GM21390 (cell line): ENCODE measurements around the gene RAMAC.
"Not testable (repeated sequence)": the region's sequence is repeated elsewhere in the genome, so short reads cannot be mapped to it uniquely, and the experiment has no call there.

Experiments
- ATAC-seq: cut with Tn5 transposase; IDR thresholded peaks from one replicate; pipeline ENCODE4 v1.9.1; 2021; ENCODE audit not compliant: unreplicated experiment

The RAMAC gene

GRCh38 chr15:83012076-83012426 is 26.0 kb downstream of the RAMAC start:
- no peak for ATAC-seq

GRCh38 chr15:83012636-83013035 is 26.6 kb downstream of the RAMAC start:
- ATAC-seq = no peak

DNA sequence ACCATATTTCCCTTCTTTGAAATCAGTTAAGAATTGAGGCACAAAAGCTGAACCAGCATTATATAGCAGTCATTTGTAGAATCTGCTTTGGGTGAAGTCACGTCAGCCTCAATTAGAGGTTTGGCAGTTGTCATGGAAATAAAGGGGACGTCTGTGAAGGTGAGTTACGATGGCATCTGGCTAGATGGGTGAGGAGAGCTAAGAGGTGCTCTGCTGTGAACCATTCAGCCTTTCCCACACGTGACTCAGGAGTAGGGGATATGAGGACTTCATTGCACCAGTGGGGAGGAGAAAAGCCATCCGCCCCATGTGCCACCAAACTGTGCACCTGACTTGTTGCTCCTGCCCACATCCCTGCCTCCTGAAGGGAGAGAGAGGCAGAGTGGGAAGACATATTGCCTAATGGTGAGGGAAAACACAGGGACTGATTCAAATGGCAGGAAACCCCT is 28.2 kb downstream of the RAMAC start:
- ATAC-seq = no peak

GRCh38 chr15:83015361-83015760 is 29.4 kb downstream of the RAMAC start:
- no peak for ATAC-seq

GRCh38 chr15:83016906-83017305 is 30.9 kb downstream of the RAMAC start:
- no peak for ATAC-seq

- ATAC-seq = no peak
Observed at GRCh38 chr15:83018436-83018835, 32.4 kb downstream of the RAMAC start.

DNA sequence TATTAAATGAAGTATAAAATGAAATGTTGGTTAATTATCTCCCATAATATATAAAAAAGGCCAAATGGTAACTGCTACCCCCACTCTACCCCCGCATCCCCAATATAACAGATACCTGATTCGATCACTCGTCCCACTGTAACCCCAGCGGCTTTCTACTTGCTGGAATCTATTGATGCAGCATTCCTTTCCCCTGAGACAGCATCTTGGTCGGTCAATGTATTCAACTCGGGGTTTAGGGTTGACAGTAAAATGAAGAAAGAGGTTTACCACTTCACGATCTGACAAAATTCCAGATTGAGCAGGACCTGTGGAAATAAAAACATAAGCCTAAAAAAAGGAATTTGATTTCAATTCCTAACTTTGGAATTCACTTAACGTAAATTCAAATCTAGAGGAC is 44.0 kb downstream of the RAMAC start:
- no peak for ATAC-seq

DNA sequence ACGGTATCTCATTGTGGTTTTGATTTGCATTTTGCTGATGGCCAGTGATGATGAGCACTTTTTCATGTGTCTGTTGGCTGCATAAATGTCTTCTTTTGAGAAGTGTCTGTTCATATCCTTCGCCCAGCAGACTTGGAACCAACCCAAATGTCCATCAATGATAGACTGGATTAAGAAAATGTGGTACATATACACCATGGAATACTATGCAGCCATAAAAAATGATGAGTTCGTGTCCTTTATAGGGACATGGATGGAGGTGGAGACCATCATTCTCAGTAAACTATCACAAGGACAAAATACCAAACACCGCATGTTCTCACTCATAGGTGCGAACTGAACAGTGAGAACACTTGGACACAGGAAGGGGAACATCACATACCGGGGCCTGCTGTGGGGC is 45.2 kb downstream of the RAMAC start:
- not testable (repeated sequence) for ATAC-seq

DNA sequence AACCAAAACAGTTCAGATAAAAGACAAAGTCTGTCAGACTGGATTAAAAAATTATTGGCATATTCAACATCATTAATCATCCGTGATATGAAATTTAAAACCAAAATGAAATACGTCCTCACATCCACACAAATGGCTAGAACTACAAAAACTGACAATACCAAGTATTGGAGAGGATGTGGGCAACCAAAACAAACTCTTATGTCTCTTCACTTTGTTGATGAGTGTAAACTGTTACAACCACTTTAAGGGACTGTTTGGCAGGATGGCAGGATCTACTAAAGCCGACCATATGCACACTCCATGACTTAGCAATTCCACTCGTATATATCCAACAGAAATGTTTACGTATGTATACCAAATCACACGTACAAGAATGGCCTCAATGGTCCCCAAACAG is 50.2 kb downstream of the RAMAC start:
- no peak for ATAC-seq

- no peak for ATAC-seq
Observed at GRCh38 chr15:83039206-83039605, 53.2 kb downstream of the RAMAC start.
